22Rv1 (cell line): Measurements from ENCODE around the gene WIPF3.

Experiments
- ZFX ChIP-seq: fragments of 450-650 bp; IDR thresholded peaks from 2 replicates; pipeline ENCODE4 v1.6.1; 2017; ENCODE audit warnings: antibody characterized with exemption, borderline replicate concordance
- TF ChIP-seq, protein P1 (sequence below): fragments of 450-650 bp; IDR thresholded peaks from 2 replicates; pipeline ENCODE4 v1.5.1; 2017; ENCODE audit warnings: mild to moderate bottlenecking

- TF ChIP-seq, protein P1, sequence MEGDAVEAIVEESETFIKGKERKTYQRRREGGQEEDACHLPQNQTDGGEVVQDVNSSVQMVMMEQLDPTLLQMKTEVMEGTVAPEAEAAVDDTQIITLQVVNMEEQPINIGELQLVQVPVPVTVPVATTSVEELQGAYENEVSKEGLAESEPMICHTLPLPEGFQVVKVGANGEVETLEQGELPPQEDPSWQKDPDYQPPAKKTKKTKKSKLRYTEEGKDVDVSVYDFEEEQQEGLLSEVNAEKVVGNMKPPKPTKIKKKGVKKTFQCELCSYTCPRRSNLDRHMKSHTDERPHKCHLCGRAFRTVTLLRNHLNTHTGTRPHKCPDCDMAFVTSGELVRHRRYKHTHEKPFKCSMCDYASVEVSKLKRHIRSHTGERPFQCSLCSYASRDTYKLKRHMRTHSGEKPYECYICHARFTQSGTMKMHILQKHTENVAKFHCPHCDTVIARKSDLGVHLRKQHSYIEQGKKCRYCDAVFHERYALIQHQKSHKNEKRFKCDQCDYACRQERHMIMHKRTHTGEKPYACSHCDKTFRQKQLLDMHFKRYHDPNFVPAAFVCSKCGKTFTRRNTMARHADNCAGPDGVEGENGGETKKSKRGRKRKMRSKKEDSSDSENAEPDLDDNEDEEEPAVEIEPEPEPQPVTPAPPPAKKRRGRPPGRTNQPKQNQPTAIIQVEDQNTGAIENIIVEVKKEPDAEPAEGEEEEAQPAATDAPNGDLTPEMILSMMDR, result no peak
- no peak for TF ChIP-seq ZFX
Measured at GRCh38 chr7:29950480-29950879, 144.2 kb downstream of the WIPF3 start.
